NCI-H446 (cell line): Measurements from ENCODE around the gene ILK.

Experiments used
- DNase-seq, 2 experiments: peaks; one replicate each; lab custom pipeline; 2025; lab: John Stamatoyannopoulos, UW

Gene ILK

GRCh38 chr11:6636480-6636879, 32.9 kb downstream of the ILK start:
- no peak for DNase-seq

GRCh38 chr11:6637871-6638270, 34.3 kb downstream of the ILK start:
- no peak for DNase-seq

GRCh38 chr11:6638429-6638828, 34.9 kb downstream of the ILK start:
- DNase-seq: peak in 1 of 2 experiments; percentile 22

GRCh38 chr11:6640036-6640984, 36.7 kb downstream of the ILK start:
- no peak for DNase-seq

GRCh38 chr11:6640985-6641701, 37.6 kb downstream of the ILK start:
- no peak for DNase-seq

GRCh38 chr11:6642957-6643356, 39.4 kb downstream of the ILK start:
- DNase-seq: no peak

GRCh38 chr11:6646071-6646470, 42.5 kb downstream of the ILK start:
- no peak for DNase-seq

GRCh38 chr11:6646576-6646917, 43.0 kb downstream of the ILK start:
- DNase-seq: no peak

- no peak for DNase-seq
Measured at GRCh38 chr11:6646918-6647679, 43.5 kb downstream of the ILK start.

- no peak for DNase-seq
Measured at GRCh38 chr11:6647836-6648235, 44.3 kb downstream of the ILK start.

GRCh38 chr11:6648501-6648900, 44.9 kb downstream of the ILK start:
- no peak for DNase-seq

- no peak for DNase-seq
Measured at GRCh38 chr11:6650104-6650503, 46.5 kb downstream of the ILK start.

GRCh38 chr11:6650980-6651379, 47.4 kb downstream of the ILK start:
- no peak for DNase-seq

GRCh38 chr11:6652182-6652581, 48.6 kb downstream of the ILK start:
- no peak for DNase-seq

GRCh38 chr11:6653097-6653496, 49.5 kb downstream of the ILK start:
- DNase-seq: no peak

- no peak for DNase-seq
Measured at GRCh38 chr11:6653656-6654055, 50.1 kb downstream of the ILK start.

- DNase-seq: no peak
Measured at GRCh38 chr11:6654281-6655019, 50.9 kb downstream of the ILK start.

- DNase-seq: no peak
Measured at GRCh38 chr11:6655020-6655789, 51.6 kb downstream of the ILK start.

- no peak for DNase-seq
Measured at GRCh38 chr11:6655790-6656583, 52.4 kb downstream of the ILK start, which contains the start of gene DCHS1. Gene DCHS1 (minus strand): TSS chr11:6655809. CDS start chr11:6641613, 14,196 bp downstream.

- no peak for DNase-seq
Measured at GRCh38 chr11:6656584-6656915, 53.0 kb downstream of the ILK start.
